ENCODE data around the gene TDG.
"Not testable (repeated sequence)": the region's sequence is repeated elsewhere in the genome, so short reads cannot be mapped to it uniquely, and the experiment has no call there.

Gene TDG

DNA sequence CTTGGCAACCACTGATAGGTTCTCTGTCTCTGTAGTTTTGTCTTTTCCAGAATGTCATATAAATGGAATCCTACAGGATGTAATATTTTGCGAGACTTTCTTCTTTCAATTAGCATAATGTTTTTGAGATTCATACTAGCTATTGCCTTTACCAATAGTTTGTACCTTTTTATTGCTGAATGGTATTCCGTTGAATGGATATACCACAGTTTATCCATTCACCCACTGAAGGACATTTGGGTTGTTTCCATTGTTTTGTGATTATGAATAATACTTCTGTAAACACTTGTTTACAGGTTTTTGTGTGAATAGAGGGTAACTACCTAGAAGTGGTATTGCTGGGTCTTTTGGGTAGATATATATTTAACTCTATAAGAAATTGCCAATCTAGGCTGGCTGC is 58.0 kb downstream of the TDG start:
- DNase-seq = no peak

- DNase-seq = no peak
Measured at GRCh38 chr12:104024348-104024747, 58.7 kb downstream of the TDG start.

DNA sequence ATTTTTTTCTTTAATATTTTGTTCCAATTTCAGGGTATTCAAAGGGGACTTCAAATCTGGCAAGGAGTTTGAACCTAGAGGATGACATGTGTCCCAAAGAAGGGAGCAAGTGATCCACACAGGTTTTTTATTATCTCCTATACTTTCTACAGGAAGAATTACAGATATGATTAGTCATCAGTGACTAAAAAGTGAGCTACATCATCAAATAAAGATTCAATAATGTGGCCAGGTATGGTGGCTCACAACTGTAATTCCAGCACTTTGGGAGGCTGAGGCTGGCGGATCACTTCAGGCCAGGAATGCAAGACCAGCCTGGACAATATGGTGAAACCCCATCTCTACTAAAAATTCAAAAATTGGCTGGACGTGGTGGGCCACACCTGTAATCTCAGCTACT is 60.1 kb downstream of the TDG start:
- no peak for DNase-seq

- no peak for DNase-seq
Measured at GRCh38 chr12:104026841-104027599, 61.3 kb downstream of the TDG start.

- DNase-seq = not testable (repeated sequence)
Measured at GRCh38 chr12:104030596-104030995, 64.9 kb downstream of the TDG start.

GRCh38 chr12:104036143-104036542 is 70.5 kb downstream of the TDG start:
- DNase-seq = not testable (repeated sequence)
